Lower leg skin (tissue), 4 donors: Measurements from ENCODE around the gene SLC29A1. TPM values are rescaled to one million over a fixed set of nuclear protein-coding genes. Genes with fewer than 3 reads are reported as not detected.

Source experiments
- DNase-seq, 2 donors: peaks; one replicate each; pipeline ENCODE4 v3.0.0-alpha.2; 2019; ENCODE audit warnings: low spot score in 2 of 2
- H3K4me3 ChIP-seq: fragments of 200-600 bp; sonication (generic); 2 replicates; pipeline ENCODE4 v1.5.1; 2017; ENCODE audit warnings: mild to moderate bottlenecking, low read depth; ENCODE audit not compliant: poor library complexity, severe bottlenecking
- CTCF ChIP-seq, 3 donors: fragments of 450-650 bp; IDR thresholded peaks; one replicate each; pipeline ENCODE4 v1.5.1; 2016; ENCODE audit warnings: antibody characterized with exemption in 3 of 3, mild to moderate bottlenecking in 3 of 3, moderate library complexity in 2 of 3
- POLR2A ChIP-seq, 2 donors: fragments of 450-650 bp; IDR thresholded peaks; one replicate each; pipeline ENCODE4 v1.6.1; 2016 to 2017; ENCODE audit warnings: antibody characterized with exemption in 2 of 2, mild to moderate bottlenecking in 1 of 2, moderate library complexity in 1 of 2
- WGBS, 2 donors: methylation state at CpG; one replicate each; pipeline ENCODE4 v1.1.5; 2018; 5-methylcytosine and 5-hydroxymethylcytosine counted together
- intact Hi-C: fragments of 100-400 bp; cut with DNase I; formaldehyde crosslinking; loops from one replicate; pipeline ENCODE4 v1.15.0; 2023; ENCODE audit warnings: low total_unique reads
- total RNA-seq, 4 donors: library from RNA; depleted of rRNA; stranded (reverse); fragments of >200 nt; gene quantifications; one replicate each; pipeline ENCODE4 v1.1.0, GENCODE V29; 2016

Gene SLC29A1
- total RNA-seq, 4 donors from 2014 or later, result 54.6 to 86.4 (median 82.5) TPM

- no peak for DNase-seq
- no peak overlapping the region for H3K4me3 ChIP-seq
- intact Hi-C loops, result no loop called here
- TF ChIP-seq CTCF (IDR thresholded peaks at IDR 0.05) (no peak), POLR2A (IDR thresholded peaks at IDR 0.05) (no peak)
- 89 to 93% methylated on average over 4 of the region's 4 CpGs for WGBS, 2 donors
Observed at GRCh38 chr6:44199883-44200282, 23.5 kb upstream of the SLC29A1 start.

GRCh38 chr6:44201200-44201599 is 22.2 kb upstream of the SLC29A1 start:
- no peak for DNase-seq
- intact Hi-C loops, result no loop called here
- H3K4me3 ChIP-seq, result no peak overlapping the region
- WGBS, 2 donors, result 26 to 74% methylated on average over 3 of the region's 3 CpGs
- TF ChIP-seq POLR2A (IDR thresholded peaks at IDR 0.05), result no peak
- no peak for TF ChIP-seq CTCF (IDR thresholded peaks at IDR 0.05)

GRCh38 chr6:44201638-44202303 is 21.6 kb upstream of the SLC29A1 start:
- TF ChIP-seq POLR2A (IDR thresholded peaks at IDR 0.05), result no peak
- TF ChIP-seq CTCF (IDR thresholded peaks at IDR 0.05), result no peak
- intact Hi-C loops, result no loop called here
- H3K4me3 ChIP-seq, result no peak overlapping the region
- WGBS, 2 donors, result 30 to 37% methylated on average over 11 of the region's 11 CpGs
- peak in 1 of 2 donors; percentile 71 for DNase-seq

- TF ChIP-seq POLR2A (IDR thresholded peaks at IDR 0.05), result no peak
- no peak for TF ChIP-seq CTCF (IDR thresholded peaks at IDR 0.05)
- 57 to 67% methylated on average over 4 of the region's 4 CpGs for WGBS, 2 donors
- H3K4me3 ChIP-seq, result no peak overlapping the region
- intact Hi-C loops, result no loop called here
- DNase-seq, result no peak
Observed at GRCh38 chr6:44202332-44202971, 20.9 kb upstream of the SLC29A1 start.

GRCh38 chr6:44202972-44203750 is 20.2 kb upstream of the SLC29A1 start:
- TF ChIP-seq POLR2A (IDR thresholded peaks at IDR 0.05) (no peak), CTCF (IDR thresholded peaks at IDR 0.05) (no peak)
- WGBS, 2 donors, result 87 to 92% methylated on average over 11 of the region's 11 CpGs
- H3K4me3 ChIP-seq, result no peak overlapping the region
- no peak for DNase-seq
- intact Hi-C loops, result no loop called here
